RWPE1 (cell line): ENCODE results near the gene ITGB2.

Experiments
- CTCF ChIA-PET: fragments of 350-600 bp; sonication (Branson Sonifier 250); formaldehyde crosslinking; extraction: SDS; loops from one replicate; lab custom pipeline; 2021; lab: Yijun Ruan, JAX
- POLR2A ChIA-PET: fragments of 400-600 bp; formaldehyde crosslinking; extraction: SDS; loops from one replicate; lab custom pipeline; 2020; ENCODE audit warnings: antibody characterized with exemption; ENCODE audit not compliant: low non-redundant PET; lab: Yijun Ruan, JAX
- DNase-seq: peaks from one replicate; pipeline ENCODE4 v3.0.0; 2012; ENCODE audit warnings: low spot score
- H3K27ac ChIP-seq: fragments of 450-650 bp; 2 replicates; pipeline ENCODE4 v1.5.1; 2017
- TF ChIP-seq, protein P1 (sequence below): fragments of 450-650 bp; conservative IDR thresholded peaks from 2 replicates; pipeline ENCODE4 v1.5.1; 2017; ENCODE audit warnings: low read depth, mild to moderate bottlenecking

Gene ITGB2

DNA sequence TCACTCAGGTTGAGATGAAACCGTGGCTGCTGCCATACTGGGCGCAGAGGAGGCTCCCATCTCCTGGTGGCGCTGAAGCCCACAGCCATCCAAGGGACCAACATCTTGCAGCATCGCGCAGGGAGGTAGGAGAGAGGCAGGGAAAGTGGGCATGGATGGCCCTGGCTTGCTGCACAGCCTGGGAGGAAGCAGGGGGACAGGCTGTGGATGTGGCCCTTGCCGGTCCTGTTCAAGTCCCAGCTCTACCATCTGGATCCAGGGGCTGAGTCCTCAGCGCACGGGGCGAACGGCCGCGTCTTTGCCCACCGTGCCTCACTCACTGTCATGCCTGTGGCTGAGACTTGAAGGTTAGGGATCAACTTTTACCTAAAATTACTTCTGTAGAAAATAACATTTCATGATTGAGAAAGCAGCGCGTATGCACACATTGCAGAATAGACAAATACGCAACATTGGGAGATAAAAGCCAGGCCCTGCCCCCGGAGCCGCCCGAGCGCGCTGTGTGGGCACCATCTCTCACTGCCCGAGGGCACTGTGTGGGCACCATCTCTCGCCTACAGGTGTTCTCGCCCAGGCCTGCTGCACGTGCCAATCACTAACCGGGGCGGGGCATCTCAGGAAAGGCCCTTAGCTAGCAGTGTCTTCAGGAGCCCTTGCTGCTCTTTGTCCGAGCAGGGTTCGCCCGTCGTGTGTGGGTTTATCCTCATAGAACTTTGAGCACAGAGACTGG is 30.7 kb upstream of the ITGB2 start:
- TF ChIP-seq, protein P1, sequence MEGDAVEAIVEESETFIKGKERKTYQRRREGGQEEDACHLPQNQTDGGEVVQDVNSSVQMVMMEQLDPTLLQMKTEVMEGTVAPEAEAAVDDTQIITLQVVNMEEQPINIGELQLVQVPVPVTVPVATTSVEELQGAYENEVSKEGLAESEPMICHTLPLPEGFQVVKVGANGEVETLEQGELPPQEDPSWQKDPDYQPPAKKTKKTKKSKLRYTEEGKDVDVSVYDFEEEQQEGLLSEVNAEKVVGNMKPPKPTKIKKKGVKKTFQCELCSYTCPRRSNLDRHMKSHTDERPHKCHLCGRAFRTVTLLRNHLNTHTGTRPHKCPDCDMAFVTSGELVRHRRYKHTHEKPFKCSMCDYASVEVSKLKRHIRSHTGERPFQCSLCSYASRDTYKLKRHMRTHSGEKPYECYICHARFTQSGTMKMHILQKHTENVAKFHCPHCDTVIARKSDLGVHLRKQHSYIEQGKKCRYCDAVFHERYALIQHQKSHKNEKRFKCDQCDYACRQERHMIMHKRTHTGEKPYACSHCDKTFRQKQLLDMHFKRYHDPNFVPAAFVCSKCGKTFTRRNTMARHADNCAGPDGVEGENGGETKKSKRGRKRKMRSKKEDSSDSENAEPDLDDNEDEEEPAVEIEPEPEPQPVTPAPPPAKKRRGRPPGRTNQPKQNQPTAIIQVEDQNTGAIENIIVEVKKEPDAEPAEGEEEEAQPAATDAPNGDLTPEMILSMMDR: no peak
- CTCF ChIA-PET: interaction anchor here (3.4 to 5.4 kb wide), 2 partner anchors 177 to 186 kb away, joined by 46 to 57 read pairs; no protein-coding TSS in a partner anchor
- H3K27ac ChIP-seq: peak overlapping the region; percentile 28
- no peak for DNase-seq
- POLR2A ChIA-PET: no interaction called here

DNA sequence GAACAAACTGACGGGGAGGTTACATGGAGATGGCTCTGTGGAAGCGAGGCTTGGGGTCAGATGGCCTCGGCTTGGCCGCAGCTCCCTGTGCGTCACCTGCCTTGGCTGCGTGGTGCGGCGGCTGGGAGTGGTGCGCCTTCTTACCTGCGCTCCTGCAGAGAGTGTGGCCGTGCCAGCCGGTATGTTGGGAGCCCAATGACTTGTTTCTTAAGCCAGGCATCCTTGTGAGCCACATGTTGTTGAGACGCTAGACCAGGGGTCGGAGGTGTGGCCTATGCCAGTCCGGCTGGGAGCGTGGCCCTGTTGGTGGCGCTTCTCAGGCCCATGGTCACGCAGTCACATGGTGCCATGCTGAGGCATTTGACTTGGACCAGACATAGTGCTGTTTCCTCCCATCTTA is 29.7 kb upstream of the ITGB2 start:
- ChIA-PET CTCF (interaction anchor here (0.6 to 5.4 kb wide), 22 partner anchors 8 to 1525 kb away, joined by 3 to 57 read pairs (median 3); partner anchors contain the start of gene SLX9), POLR2A (interaction anchor here (1.1 kb wide), 1 partner anchor 11 kb away, joined by 4 read pairs; the partner anchor contains the start of gene SLX9)
- TF ChIP-seq, protein P1: no peak
- peak overlapping the region; percentile 52 for H3K27ac ChIP-seq
- no peak for DNase-seq

DNA sequence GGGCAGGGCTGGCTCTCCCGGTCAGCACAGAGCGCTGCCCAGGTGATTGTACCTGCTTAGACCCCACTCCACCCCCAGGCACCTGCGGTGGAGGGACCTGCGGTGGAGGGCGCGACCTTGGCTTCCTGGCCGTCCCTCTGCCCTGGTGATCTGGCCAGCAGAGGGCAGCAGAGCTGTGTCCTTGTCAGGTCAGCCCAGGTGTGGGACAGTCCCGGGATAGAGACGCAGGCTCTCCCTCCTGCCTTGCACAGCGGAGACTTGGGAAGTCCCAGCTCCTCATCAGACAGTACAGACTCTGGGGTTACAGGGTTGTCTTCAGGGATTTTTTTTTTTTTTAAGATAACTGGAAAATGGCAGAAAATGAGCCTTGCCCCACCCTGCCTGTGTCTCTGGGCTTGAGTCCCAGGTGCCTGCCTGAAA is 29.1 kb upstream of the ITGB2 start:
- CTCF ChIA-PET: interaction anchor here (0.6 to 5.4 kb wide), 26 partner anchors 8 to 1525 kb away, joined by 3 to 57 read pairs (median 3); partner anchors contain the start of gene SLX9
- POLR2A ChIA-PET: interaction anchor here (1.1 kb wide), 1 partner anchor 10 kb away, joined by 4 read pairs; the partner anchor contains the start of gene SLX9

DNA sequence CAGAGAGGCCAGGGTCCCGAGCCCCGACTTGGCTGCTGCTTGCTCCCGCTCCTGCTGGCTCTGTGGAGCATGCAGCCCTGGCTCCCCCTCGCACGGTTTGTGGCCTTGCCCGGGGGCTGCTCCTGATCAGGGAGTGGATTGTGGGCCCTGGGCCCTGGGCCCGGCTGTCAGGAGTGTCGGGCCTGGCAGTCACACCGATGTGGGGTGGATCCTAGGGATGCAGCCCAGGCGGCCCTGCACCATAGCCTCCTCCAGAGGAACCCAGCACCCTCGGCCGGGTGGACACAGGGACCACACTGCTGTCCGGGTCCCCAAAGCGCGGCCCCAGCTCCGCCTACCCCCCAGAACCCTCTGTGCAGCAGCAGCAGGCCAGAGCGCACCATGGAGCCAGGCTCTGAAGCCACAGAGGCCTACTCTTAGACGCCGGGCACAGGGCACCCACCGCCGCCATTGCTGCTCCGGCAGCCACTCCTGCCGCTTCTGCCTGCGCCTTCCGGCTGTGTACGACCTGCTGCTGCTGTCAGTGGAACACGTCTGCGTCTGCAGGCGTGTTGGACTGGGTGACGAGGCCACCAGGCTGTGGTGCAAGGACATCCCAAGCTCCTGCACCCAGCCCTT is 28.6 kb upstream of the ITGB2 start:
- peak overlapping the region; percentile 52 for H3K27ac ChIP-seq
- ChIA-PET POLR2A (interaction anchor here (1.1 kb wide), 1 partner anchor 10 kb away, joined by 4 read pairs; the partner anchor contains the start of gene SLX9), CTCF (interaction anchor here (0.5 to 5.4 kb wide), 15 partner anchors 9 to 1060 kb away, joined by 3 to 57 read pairs (median 4); partner anchors contain the start of gene SLX9)
- no peak for DNase-seq
- TF ChIP-seq, protein P1: no peak

More for the DNA sequence above, 29.1 kb upstream of the ITGB2 start:
- peak overlapping the region; percentile 52 for H3K27ac ChIP-seq
- peak; percentile 79 for DNase-seq
- TF ChIP-seq, protein P1: peak; percentile 92

DNA sequence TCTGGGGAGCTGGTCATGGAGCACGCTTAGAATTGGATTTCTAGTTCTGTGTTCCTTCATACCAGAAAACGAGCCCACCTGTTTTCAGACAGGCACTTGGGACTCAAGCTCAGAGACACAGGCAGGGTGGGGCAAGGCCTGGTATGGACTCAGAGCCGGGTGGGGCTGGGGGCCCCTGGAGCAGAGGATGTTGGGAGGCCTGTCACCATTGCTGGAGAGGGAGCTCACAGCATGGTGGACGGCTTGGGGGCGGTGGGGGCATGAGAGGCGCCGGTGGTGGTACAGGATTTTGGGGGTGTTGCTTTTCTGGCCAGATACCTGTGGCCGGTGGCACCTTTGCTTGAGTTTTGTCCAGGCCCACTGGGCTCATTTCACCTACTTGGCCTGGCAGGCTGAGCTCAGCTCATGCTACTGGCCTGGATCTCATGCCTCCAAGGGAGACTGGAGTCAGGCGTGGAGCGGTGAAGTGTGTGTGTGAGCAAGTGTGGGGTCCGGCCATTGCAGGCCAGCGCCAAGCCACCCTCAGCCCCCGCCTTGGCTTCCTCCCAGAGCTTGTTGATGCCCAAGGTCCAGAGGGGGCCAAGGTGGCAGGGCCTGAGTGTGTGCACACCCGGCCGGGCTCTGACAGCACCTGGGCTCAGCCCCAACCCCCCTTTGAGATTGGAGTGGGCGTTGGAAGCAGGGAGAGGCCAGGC is 27.9 kb upstream of the ITGB2 start:
- H3K27ac ChIP-seq: peak overlapping the region; percentile 52
- no peak for DNase-seq
- ChIA-PET POLR2A (interaction anchor here (0.6 kb wide), 1 partner anchor 185 kb away, joined by 3 read pairs; no protein-coding TSS in a partner anchor), CTCF (interaction anchor here (0.5 to 5.4 kb wide), 8 partner anchors 19 to 380 kb away, joined by 3 to 57 read pairs (median 4); no protein-coding TSS in a partner anchor)
- TF ChIP-seq, protein P1: no peak
